Endodermal cell (in vitro differentiated cells): ENCODE results near the gene STX18. TPM values are rescaled to one million over a fixed set of nuclear protein-coding genes. Genes with fewer than 3 reads are reported as not detected.

Experiments used
- DNase-seq: peaks from one replicate; pipeline ENCODE4 v3.0.0-alpha.2; 2017
- H3K27ac ChIP-seq: 2 replicates; pipeline ENCODE4 v1.5.1; 2013; ENCODE audit warnings: mild to moderate bottlenecking, low read depth, low read length, moderate library complexity
- H3K27me3 ChIP-seq: 2 replicates; pipeline ENCODE4 v1.6.1; 2013; ENCODE audit warnings: mild to moderate bottlenecking, low read length, moderate library complexity; ENCODE audit not compliant: insufficient read depth, control insufficient read depth, poor library complexity, severe bottlenecking
- H3K36me3 ChIP-seq: 2 replicates; pipeline ENCODE4 v1.7.0; 2013; ENCODE audit warnings: mild to moderate bottlenecking, low read length, moderate library complexity; ENCODE audit not compliant: control insufficient read depth, insufficient read depth
- H3K4me1 ChIP-seq: one replicate; pipeline ENCODE4 v1.7.0; 2013; ENCODE audit warnings: low read length; ENCODE audit not compliant: control insufficient read depth, insufficient read depth
- H3K4me3 ChIP-seq: 2 replicates; pipeline ENCODE4 v1.5.1; 2013; ENCODE audit warnings: mild to moderate bottlenecking, low read length, moderate library complexity
- H3K9ac ChIP-seq: 2 replicates; pipeline ENCODE4 v1.6.1; 2013; ENCODE audit warnings: mild to moderate bottlenecking, low read length, moderate library complexity; ENCODE audit not compliant: poor library complexity, severe bottlenecking; ENCODE audit errors: extremely low read depth
- H3K9me3 ChIP-seq: 2 replicates; pipeline ENCODE4 v1.6.1; 2013; ENCODE audit warnings: mild to moderate bottlenecking, low read length, moderate library complexity; ENCODE audit not compliant: control insufficient read depth
- H3K27ac Mint-ChIP-seq: 2 replicates; pipeline ENCODE4 v1.8.0; 2020; ENCODE audit warnings: mixed read lengths
- H3K27me3 Mint-ChIP-seq: 2 replicates; pipeline ENCODE4 v1.8.0; 2021; ENCODE audit warnings: mild to moderate bottlenecking, mixed read lengths; ENCODE audit not compliant: insufficient read depth
- H3K36me3 Mint-ChIP-seq: 2 replicates; pipeline ENCODE4 v1.8.0; 2020; ENCODE audit warnings: low read depth, mixed read lengths
- H3K4me1 Mint-ChIP-seq: 2 replicates; pipeline ENCODE4 v1.8.0; 2020; ENCODE audit warnings: mixed read lengths
- H3K4me3 Mint-ChIP-seq: 2 replicates; pipeline ENCODE4 v1.8.0; 2020; ENCODE audit warnings: mild to moderate bottlenecking, moderate library complexity, mixed read lengths
- H3K9me3 Mint-ChIP-seq: 2 replicates; pipeline ENCODE4 v1.8.0; 2020; ENCODE audit warnings: mild to moderate bottlenecking, mixed read lengths
- CTCF ChIP-seq: fragments of 200-600 bp; sonication (generic); conservative IDR thresholded peaks from 2 replicates; pipeline ENCODE4 v1.5.0; 2021; ENCODE audit warnings: antibody characterized with exemption, mild to moderate bottlenecking
- WGBS, 2 experiments: methylation state at CpG; one replicate each; pipeline versions ENCODE4 v1.1.5 to v1.1.7; 2013; ENCODE audit warnings: missing lambda C conversion rate in 2 of 2, mixed read lengths in 1 of 2; ENCODE audit not compliant: insufficient coverage in 1 of 2, insufficient read length in 1 of 2; 5-methylcytosine and 5-hydroxymethylcytosine counted together
- total RNA-seq, 2 donors: library from RNA; stranded (reverse); fragmentation: NEBNext Ultra II Directional in 1 of 2; extraction: Animal tissue kit (Norgen Biotek cat#: 25700) in 1 of 2; gene quantifications; 2 replicates in 1 of 2; 3 replicates in 1 of 2; pipeline ENCODE4 v1.2.1, GENCODE V29; 2021

The STX18 gene
- total RNA-seq, 2 donors from 2014 or later: 26.9 to 33.3 TPM

- 92 to 100% methylated on average over 2 of the region's 2 CpGs for WGBS, 2 experiments
- Histone ChIP-seq H3K9me3 (peaks cover 7% of the 10 kb centered on the region), H3K9ac (no peak overlapping the region), H3K4me1 (no peaks in the 10 kb centered on the region), H3K4me3 (no peak overlapping the region), H3K27me3 (no peaks in the 10 kb centered on the region), H3K27ac (no peak overlapping the region), H3K36me3 (no peaks in the 10 kb centered on the region)
- Mint-ChIP-seq H3K27ac (no peak overlapping the region), H3K27me3 (peaks cover 3% of the 10 kb centered on the region), H3K4me1 (peaks cover 10% of the 10 kb centered on the region), H3K9me3 (no peaks in the 10 kb centered on the region), H3K36me3 (no peaks in the 10 kb centered on the region), H3K4me3 (no peak overlapping the region)
- no peak for DNase-seq
- TF ChIP-seq CTCF: no peak
Measured at GRCh38 chr4:4580494-4580893, 38.6 kb upstream of the STX18 start.

GRCh38 chr4:4578981-4579380, 37.1 kb upstream of the STX18 start:
- no peak overlapping the region for H3K4me3 Mint-ChIP-seq
- H3K4me1 Mint-ChIP-seq: peaks cover 10% of the 10 kb centered on the region

GRCh38 chr4:4577359-4577875, 35.6 kb upstream of the STX18 start:
- H3K4me3 Mint-ChIP-seq: no peak overlapping the region
- Histone ChIP-seq H3K9ac (no peak overlapping the region), H3K27me3 (no peaks in the 10 kb centered on the region), H3K4me1 (no peaks in the 10 kb centered on the region), H3K36me3 (no peaks in the 10 kb centered on the region), H3K4me3 (no peak overlapping the region), H3K9me3 (peaks cover 7% of the 10 kb centered on the region), H3K27ac (no peak overlapping the region)
- TF ChIP-seq CTCF: no peak
- no peak for DNase-seq
- H3K27ac Mint-ChIP-seq: no peak overlapping the region
- peaks cover 14% of the 10 kb centered on the region for H3K27me3 Mint-ChIP-seq
- H3K9me3 Mint-ChIP-seq: no peaks in the 10 kb centered on the region
- no peaks in the 10 kb centered on the region for H3K36me3 Mint-ChIP-seq
- H3K4me1 Mint-ChIP-seq: peaks cover 10% of the 10 kb centered on the region
- WGBS, 2 experiments: 100% methylated on average over 1 of the region's 1 CpG; no CpG with 5 or more reads in 1 of the 2 experiments

More at GRCh38 chr4:4578981-4579380, 37.1 kb upstream of the STX18 start:
- Mint-ChIP-seq H3K36me3 (no peaks in the 10 kb centered on the region), H3K27ac (no peak overlapping the region), H3K27me3 (peaks cover 7% of the 10 kb centered on the region), H3K9me3 (no peaks in the 10 kb centered on the region)
- H3K9ac ChIP-seq: no peak overlapping the region
- H3K27me3 ChIP-seq: no peaks in the 10 kb centered on the region
- H3K27ac ChIP-seq: peak overlapping the region; percentile 92
- no peak for TF ChIP-seq CTCF
- WGBS, 2 experiments: 22 to 32% methylated on average over 4 to 5 of the region's 5 CpGs
- H3K4me1 ChIP-seq: no peaks in the 10 kb centered on the region
- H3K9me3 ChIP-seq: peaks cover 7% of the 10 kb centered on the region
- DNase-seq: peak; percentile 74
- H3K4me3 ChIP-seq: no peak overlapping the region
- H3K36me3 ChIP-seq: no peaks in the 10 kb centered on the region
